ENCODE data around the gene DVL1. TPM values are rescaled to one million over a fixed set of nuclear protein-coding genes. Genes with fewer than 3 reads are reported as not detected.
A peak's percentile ranks its signal among the peaks of the same experiment; 100 is the strongest.

Gene DVL1
- polyA plus RNA-seq, 1 donor from 2014 or later: 100 TPM

- Histone ChIP-seq H3K4me3 (ENCODE audit: low read length) (no peak overlapping the region), H3K27me3 (ENCODE audit: insufficient read depth, low read depth, low read length) (no peaks in the 10 kb centered on the region), H3K9ac (ENCODE audit: low read length) (no peak overlapping the region), H2AFZ (ENCODE audit: low read depth, low read length) (no peak overlapping the region), H3K79me2 (replicated peaks; ENCODE audit: insufficient read depth, low read length) (peaks cover 16% of the 10 kb centered on the region), H3K4me2 (ENCODE audit: low read length) (no peak overlapping the region), H3F3A (ENCODE audit: insufficient read depth, low read length, poor library complexity, severe bottlenecking) (no peaks in the 10 kb centered on the region), H4K20me1 (ENCODE audit: insufficient read depth) (no peaks in the 10 kb centered on the region), H3K27ac (ENCODE audit: low read length) (no peak overlapping the region), H3K9me2 (ENCODE audit: insufficient read depth, low read length) (no peaks in the 10 kb centered on the region), H3K9me3 (ENCODE audit: low read length) (no peaks in the 10 kb centered on the region), H3K36me3 (ENCODE audit: insufficient read depth, low read length) (no peaks in the 10 kb centered on the region)
- peak; percentile 39 for TF ChIP-seq POLR2AphosphoS5 (IDR thresholded peaks at IDR 0.05)
- TF ChIP-seq REST (IDR thresholded peaks at IDR 0.05; ENCODE audit: borderline replicate concordance): no peak
Observed at GRCh38 chr1:1329304-1330210, 19.7 kb downstream of the DVL1 start.

- no peak overlapping the region for H3K9ac ChIP-seq (ENCODE audit: low read length)
- TF ChIP-seq POLR2AphosphoS5 (IDR thresholded peaks at IDR 0.05) (no peak), REST (IDR thresholded peaks at IDR 0.05; ENCODE audit: borderline replicate concordance) (no peak), TAF1 (IDR thresholded peaks at IDR 0.05; ENCODE audit: low read depth) (no peak), RAD21 (conservative IDR thresholded peaks at IDR 0.05) (no peak), EZH2 (IDR thresholded peaks at IDR 0.05; ENCODE audit: borderline replicate concordance, insufficient read depth, low read length, poor library complexity, severe bottlenecking) (no peak), EP300 (conservative IDR thresholded peaks at IDR 0.05; ENCODE audit: poor library complexity, severe bottlenecking) (no peak), MXI1 (conservative IDR thresholded peaks at IDR 0.05; ENCODE audit: poor library complexity, severe bottlenecking) (no peak), SMC3 (conservative IDR thresholded peaks at IDR 0.05; ENCODE audit: poor library complexity) (no peak), CTCF (IDR thresholded peaks at IDR 0.05; ENCODE audit: poor library complexity, severe bottlenecking) (no peak)
- H3K36me3 ChIP-seq (ENCODE audit: insufficient read depth, low read length): no peaks in the 10 kb centered on the region
- no peak overlapping the region for H3K27ac ChIP-seq (ENCODE audit: low read length)
- H3F3A ChIP-seq (ENCODE audit: insufficient read depth, low read length, poor library complexity, severe bottlenecking): no peaks in the 10 kb centered on the region
- no peaks in the 10 kb centered on the region for H4K20me1 ChIP-seq (ENCODE audit: insufficient read depth)
- no peaks in the 10 kb centered on the region for H3K27me3 ChIP-seq (ENCODE audit: insufficient read depth, low read depth, low read length)
- peaks cover 20% of the 10 kb centered on the region for H3K79me2 ChIP-seq (replicated peaks; ENCODE audit: insufficient read depth, low read length)
- no peak overlapping the region for H3K4me2 ChIP-seq (ENCODE audit: low read length)
- no peaks in the 10 kb centered on the region for H3K9me2 ChIP-seq (ENCODE audit: insufficient read depth, low read length)
- H3K4me3 ChIP-seq (ENCODE audit: low read length): no peak overlapping the region
- H3K9me3 ChIP-seq (ENCODE audit: low read length): no peaks in the 10 kb centered on the region
- no peak overlapping the region for H2AFZ ChIP-seq (ENCODE audit: low read depth, low read length)
Observed at GRCh38 chr1:1328254-1328653, 21.0 kb downstream of the DVL1 start.
